MCF 10A (cell line): ENCODE data around the gene HOATZ. TPM values are rescaled to one million over a fixed set of nuclear protein-coding genes. Genes with fewer than 3 reads are reported as not detected.

Source experiments
- BruUV-seq: library from RNA; stranded (reverse); fragments of 400-500 nt; replicated peaks from 2 replicates; lab custom pipeline; 2021; lab: Mats Ljungman, UMichigan
- CTCF ChIA-PET: fragments of 300-600 bp; sonication (Branson Sonifier 250); formaldehyde crosslinking; extraction: SDS; loops from one replicate; lab custom pipeline; 2021; ENCODE audit warnings: antibody characterized with exemption, inconsistent platforms; lab: Yijun Ruan, JAX
- POLR2A ChIA-PET: fragments of 300-600, 350-650 bp; sonication (Branson Sonifier 250); formaldehyde crosslinking; extraction: SDS; loops from one replicate; lab custom pipeline; 2020; ENCODE audit warnings: antibody characterized with exemption, inconsistent platforms; lab: Yijun Ruan, JAX
- DNase-seq: peaks from one replicate; pipeline ENCODE4 v3.0.0-alpha.2; 2018; ENCODE audit not compliant: unreplicated experiment
- H3K27ac Mint-ChIP-seq: one replicate; pipeline ENCODE4 v1.8.0; 2022; ENCODE audit warnings: mild to moderate bottlenecking, low read depth, mixed read lengths; ENCODE audit not compliant: unreplicated experiment
- H3K27me3 Mint-ChIP-seq: one replicate; pipeline ENCODE4 v1.8.0; 2022; ENCODE audit warnings: mixed read lengths; ENCODE audit not compliant: insufficient read depth, unreplicated experiment
- H3K36me3 Mint-ChIP-seq: one replicate; pipeline ENCODE4 v1.8.0; 2022; ENCODE audit warnings: mild to moderate bottlenecking, moderate library complexity, mixed read lengths; ENCODE audit not compliant: insufficient read depth, unreplicated experiment
- H3K4me1 Mint-ChIP-seq: one replicate; pipeline ENCODE4 v1.8.0; 2022; ENCODE audit warnings: mixed read lengths; ENCODE audit not compliant: insufficient read depth, unreplicated experiment
- H3K4me3 Mint-ChIP-seq: one replicate; pipeline ENCODE4 v1.8.0; 2022; ENCODE audit warnings: mild to moderate bottlenecking, moderate library complexity, mixed read lengths; ENCODE audit not compliant: unreplicated experiment
- H3K9me3 Mint-ChIP-seq: one replicate; pipeline ENCODE4 v1.8.0; 2022; ENCODE audit warnings: mixed read lengths; ENCODE audit not compliant: unreplicated experiment
- intact Hi-C: fragments of 100-400 bp; cut with micrococcal nuclease; formaldehyde crosslinking; loops from 2 replicates; pipeline ENCODE4 v1.14.1; 2022
- total RNA-seq: library from RNA; stranded (reverse); gene quantifications from 2 replicates; pipeline ENCODE4 v1.2.3, GENCODE V29; 2022
- TF ChIP-seq, protein P1 (sequence below): fragments of 200-600 bp; IDR thresholded peaks from one replicate; pipeline ENCODE4 v1.8.0; 2022; ENCODE audit warnings: antibody characterized with exemption, mild to moderate bottlenecking; ENCODE audit not compliant: unreplicated experiment

Gene HOATZ
- total RNA-seq, 1 experiment from 2014 or later: not detected

DNA sequence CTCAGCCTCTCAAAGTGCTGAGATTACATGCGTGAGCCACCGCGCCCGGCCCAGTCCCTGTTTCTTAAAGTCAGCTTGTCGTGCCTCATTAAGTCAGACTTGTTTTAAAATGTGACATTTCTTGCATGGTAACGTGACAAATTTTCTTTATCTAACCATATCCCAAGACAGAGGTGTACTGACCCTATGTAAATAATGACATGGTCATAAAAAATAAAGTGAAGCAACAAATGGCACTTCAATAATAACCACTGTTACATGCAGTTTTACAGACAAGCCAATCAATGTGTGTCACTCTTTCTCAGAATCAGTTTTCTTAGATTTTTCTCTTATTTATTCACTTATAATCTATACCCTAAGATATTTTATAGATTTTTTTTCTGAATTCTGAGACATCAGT lies 61.2 kb downstream of the HOATZ start:
- TF ChIP-seq, protein P1, sequence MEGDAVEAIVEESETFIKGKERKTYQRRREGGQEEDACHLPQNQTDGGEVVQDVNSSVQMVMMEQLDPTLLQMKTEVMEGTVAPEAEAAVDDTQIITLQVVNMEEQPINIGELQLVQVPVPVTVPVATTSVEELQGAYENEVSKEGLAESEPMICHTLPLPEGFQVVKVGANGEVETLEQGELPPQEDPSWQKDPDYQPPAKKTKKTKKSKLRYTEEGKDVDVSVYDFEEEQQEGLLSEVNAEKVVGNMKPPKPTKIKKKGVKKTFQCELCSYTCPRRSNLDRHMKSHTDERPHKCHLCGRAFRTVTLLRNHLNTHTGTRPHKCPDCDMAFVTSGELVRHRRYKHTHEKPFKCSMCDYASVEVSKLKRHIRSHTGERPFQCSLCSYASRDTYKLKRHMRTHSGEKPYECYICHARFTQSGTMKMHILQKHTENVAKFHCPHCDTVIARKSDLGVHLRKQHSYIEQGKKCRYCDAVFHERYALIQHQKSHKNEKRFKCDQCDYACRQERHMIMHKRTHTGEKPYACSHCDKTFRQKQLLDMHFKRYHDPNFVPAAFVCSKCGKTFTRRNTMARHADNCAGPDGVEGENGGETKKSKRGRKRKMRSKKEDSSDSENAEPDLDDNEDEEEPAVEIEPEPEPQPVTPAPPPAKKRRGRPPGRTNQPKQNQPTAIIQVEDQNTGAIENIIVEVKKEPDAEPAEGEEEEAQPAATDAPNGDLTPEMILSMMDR: no peak
- Mint-ChIP-seq H3K9me3 (no peaks in the 10 kb centered on the region), H3K4me3 (no peak overlapping the region), H3K4me1 (no peaks in the 10 kb centered on the region), H3K27me3 (no peaks in the 10 kb centered on the region), H3K27ac (no peak overlapping the region), H3K36me3 (no peaks in the 10 kb centered on the region)
- ChIA-PET CTCF (interaction anchor here (0.6 kb wide), 1 partner anchor 17 kb away, joined by 3 read pairs; no protein-coding TSS in a partner anchor), POLR2A (no interaction called here)
- no peak for DNase-seq
- intact Hi-C loops: no loop called here
- BruUV-seq: no TSS peak

DNA sequence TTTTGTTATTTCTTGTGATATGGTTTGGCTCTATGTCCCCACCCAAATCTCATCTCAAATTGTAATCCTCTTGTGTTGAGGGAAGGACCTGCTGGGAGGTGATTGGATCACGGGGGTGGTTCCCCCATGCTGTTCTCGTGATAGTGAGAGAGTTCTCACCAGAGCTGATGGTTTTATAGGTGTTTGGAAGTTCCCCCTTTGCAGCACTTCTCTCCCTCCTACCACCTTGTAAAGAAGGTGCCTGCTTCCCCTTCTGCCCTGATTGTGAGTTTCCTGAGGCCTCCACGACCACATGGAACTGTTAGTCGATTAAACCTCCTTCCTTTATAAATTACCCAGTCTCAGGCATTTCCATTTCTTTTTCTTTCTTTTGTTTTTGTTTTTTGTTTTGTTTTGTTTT lies 63.2 kb downstream of the HOATZ start:
- Mint-ChIP-seq H3K27ac (no peak overlapping the region), H3K4me1 (no peaks in the 10 kb centered on the region), H3K9me3 (no peaks in the 10 kb centered on the region), H3K27me3 (no peaks in the 10 kb centered on the region), H3K36me3 (no peaks in the 10 kb centered on the region), H3K4me3 (no peak overlapping the region)
- TF ChIP-seq, protein P1: no peak
- ChIA-PET CTCF (interaction anchor here (0.6 to 1.5 kb wide), 6 partner anchors 9 to 1715 kb away, joined by 3 to 6 read pairs (median 5); no protein-coding TSS in a partner anchor), POLR2A (no interaction called here)
- no peak for DNase-seq
- intact Hi-C loops: no loop called here
- no TSS peak for BruUV-seq

DNA sequence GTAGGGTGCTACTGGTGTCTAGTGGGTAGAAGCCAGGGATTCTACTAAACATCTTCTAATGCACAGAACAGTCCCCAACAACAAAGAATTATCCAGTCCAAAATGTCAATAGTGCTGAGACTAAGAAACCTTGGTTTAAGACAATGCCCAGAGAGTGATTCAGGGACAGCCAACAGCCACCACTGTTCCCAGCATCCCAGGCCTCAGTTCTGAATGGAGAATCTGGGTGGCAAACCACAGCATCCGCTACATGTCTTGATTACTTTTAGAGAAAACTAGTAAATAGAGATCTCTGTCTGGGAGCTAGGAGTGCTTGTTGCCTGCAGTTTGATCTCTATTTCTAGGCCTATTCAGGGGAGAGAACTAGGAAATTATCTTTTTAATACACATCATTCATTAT lies 66.8 kb downstream of the HOATZ start:
- ChIA-PET CTCF (interaction anchor here (1.0 kb wide), 1 partner anchor 195 kb away, joined by 5 read pairs; no protein-coding TSS in a partner anchor), POLR2A (no interaction called here)
- no peak for DNase-seq
- BruUV-seq: no TSS peak
- Mint-ChIP-seq H3K27ac (no peak overlapping the region), H3K4me3 (no peak overlapping the region), H3K27me3 (no peaks in the 10 kb centered on the region), H3K9me3 (no peaks in the 10 kb centered on the region), H3K4me1 (no peaks in the 10 kb centered on the region), H3K36me3 (no peaks in the 10 kb centered on the region)
- TF ChIP-seq, protein P1: no peak
- intact Hi-C loops: no loop called here

DNA sequence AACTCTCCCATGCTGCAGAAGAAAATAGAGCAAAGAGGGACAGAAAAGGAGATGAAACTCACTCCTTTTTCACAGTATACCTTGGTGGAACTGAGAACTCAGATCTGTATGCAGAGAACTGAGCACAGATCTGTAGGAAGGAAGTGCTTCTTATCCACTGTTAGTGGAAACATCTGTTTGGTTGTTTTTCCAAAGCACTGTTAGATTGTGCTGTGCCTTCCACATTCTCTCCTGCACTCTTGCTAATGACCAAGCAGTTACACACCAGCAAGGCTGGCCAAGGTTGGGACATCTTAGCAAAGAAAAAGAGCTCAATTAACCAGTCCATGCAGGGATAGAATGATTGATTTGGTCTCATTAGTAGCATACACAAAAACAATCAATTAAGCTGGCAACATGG lies 67.6 kb downstream of the HOATZ start:
- Mint-ChIP-seq H3K27me3 (no peaks in the 10 kb centered on the region), H3K4me3 (no peak overlapping the region), H3K36me3 (no peaks in the 10 kb centered on the region), H3K27ac (no peak overlapping the region), H3K9me3 (no peaks in the 10 kb centered on the region), H3K4me1 (no peaks in the 10 kb centered on the region)
- no peak for DNase-seq
- no TSS peak for BruUV-seq
- intact Hi-C loops: no loop called here
- ChIA-PET CTCF (interaction anchor here (0.6 to 1.0 kb wide), 6 partner anchors 15 to 261 kb away, joined by 3 to 5 read pairs (median 4); no protein-coding TSS in a partner anchor), POLR2A (no interaction called here)
- TF ChIP-seq, protein P1: no peak
